Measurements from ENCODE around the gene DENND1A.

The DENND1A gene

DNA sequence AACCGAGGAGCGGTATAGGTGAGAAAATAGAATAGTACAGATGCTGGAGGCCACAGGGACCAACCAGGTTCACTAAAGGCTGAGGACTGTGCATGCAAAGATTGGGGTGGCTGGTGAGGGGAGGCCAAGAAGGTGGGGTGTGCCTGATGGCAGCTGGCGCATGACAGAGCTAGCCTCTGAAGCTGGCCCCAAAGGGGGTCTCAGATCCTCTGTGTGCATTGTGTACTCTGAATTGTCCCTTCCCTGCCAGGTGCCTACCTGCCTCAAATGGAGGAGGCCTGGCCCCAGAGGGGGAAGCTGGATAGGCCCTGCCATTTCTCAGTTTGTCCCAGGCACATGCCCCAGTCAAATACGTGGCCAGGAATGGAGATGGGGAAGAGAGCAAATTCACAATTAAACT, 510.8 kb downstream of the DENND1A start:
- no peak for DNase-seq

DNA sequence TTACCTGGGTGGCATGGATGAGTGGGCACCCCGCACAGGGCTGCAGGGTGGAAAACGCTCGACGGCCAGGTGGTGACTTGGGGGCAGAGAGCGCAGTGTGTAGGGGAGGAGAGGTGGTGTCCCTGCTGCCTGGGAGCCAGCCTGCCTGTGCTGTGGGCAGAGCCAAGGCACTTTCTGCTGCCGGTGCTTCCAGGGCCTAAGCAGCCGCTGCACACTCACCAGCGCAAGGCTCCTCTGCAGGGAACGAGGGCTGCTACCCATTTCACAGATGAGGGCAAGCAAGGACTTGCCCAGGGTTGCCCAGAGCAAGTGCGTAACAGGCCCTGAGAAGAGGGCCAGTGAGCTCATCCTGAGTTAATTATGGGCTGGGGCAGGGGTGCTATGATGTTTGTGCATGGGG, 511.4 kb downstream of the DENND1A start:
- no peak for DNase-seq

DNA sequence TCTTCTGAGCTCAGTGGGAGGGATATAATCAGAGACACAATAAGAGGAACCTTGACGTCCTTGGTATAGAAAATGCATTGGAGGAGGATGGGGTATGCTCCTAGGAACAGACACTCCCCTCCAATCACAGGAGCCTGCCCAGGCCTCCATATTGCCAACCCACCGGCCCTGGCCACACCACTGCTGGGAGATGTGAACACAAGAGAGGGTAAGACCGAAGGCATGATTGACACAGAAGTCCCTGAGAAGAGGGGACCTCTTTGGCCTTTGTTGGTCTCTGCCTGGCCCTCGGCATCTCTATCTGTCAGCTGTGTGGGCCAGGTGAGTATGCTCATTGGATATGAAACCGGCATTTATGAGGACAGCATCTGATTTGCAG, 511.9 kb downstream of the DENND1A start:
- DNase-seq = peak; percentile 6

DNA sequence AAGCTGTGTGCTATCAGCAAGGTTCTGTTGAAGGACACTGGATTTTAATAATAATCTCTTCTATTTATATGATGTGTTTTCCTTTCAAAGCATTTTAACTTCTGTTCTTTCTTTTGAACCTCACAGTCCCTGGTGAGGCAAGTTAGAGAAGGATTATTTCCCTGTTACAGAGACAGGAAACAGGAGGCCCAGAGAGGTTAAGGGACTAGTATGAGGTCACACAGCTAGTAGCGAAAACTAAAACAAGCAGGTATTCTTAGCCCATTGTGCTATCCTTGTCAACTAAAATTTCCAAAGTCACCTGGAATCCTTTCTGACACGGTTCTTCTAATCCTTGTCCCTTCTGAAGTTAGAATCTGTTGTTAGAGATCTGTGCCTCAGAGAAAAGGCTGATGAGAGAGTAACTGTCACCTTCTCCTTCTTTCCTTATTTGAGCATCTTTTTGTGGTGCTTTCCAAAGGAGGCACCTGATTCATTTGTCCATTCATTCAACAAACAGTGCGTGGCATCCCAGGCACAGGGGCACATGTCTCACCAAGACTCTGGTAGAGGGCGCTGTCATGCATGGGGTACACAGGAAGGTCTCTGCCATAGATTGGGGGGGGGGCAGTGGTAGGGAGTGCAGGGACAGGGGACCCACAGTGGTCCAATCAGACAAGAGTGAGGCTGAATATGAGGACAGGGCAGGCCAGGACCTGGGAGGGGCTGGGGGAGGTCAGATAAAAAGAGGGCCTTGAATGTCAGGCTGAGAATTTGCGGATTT, 512.5 kb downstream of the DENND1A start:
- DNase-seq = peak; percentile 7

DNA sequence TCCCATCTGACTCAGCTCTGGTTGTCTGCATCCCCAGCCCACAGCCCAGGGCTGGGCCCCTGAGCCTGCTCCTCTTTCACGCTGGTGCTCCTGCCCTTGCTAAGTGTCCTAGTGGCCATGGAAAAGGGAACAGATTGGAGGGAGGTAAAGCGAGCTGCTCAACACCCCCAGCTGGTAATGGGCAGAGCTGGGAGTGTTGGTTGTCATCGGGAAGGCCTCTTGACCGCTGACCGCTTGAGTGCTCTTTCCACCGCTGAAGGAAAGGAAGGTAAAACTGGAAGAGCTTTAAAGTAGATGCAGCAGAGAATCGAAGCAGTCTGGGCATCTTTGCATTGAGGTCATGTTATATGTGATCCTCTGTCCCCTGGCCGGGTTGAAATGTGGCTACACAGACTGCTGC, 513.8 kb downstream of the DENND1A start:
- peak; percentile 11 for DNase-seq

DNA sequence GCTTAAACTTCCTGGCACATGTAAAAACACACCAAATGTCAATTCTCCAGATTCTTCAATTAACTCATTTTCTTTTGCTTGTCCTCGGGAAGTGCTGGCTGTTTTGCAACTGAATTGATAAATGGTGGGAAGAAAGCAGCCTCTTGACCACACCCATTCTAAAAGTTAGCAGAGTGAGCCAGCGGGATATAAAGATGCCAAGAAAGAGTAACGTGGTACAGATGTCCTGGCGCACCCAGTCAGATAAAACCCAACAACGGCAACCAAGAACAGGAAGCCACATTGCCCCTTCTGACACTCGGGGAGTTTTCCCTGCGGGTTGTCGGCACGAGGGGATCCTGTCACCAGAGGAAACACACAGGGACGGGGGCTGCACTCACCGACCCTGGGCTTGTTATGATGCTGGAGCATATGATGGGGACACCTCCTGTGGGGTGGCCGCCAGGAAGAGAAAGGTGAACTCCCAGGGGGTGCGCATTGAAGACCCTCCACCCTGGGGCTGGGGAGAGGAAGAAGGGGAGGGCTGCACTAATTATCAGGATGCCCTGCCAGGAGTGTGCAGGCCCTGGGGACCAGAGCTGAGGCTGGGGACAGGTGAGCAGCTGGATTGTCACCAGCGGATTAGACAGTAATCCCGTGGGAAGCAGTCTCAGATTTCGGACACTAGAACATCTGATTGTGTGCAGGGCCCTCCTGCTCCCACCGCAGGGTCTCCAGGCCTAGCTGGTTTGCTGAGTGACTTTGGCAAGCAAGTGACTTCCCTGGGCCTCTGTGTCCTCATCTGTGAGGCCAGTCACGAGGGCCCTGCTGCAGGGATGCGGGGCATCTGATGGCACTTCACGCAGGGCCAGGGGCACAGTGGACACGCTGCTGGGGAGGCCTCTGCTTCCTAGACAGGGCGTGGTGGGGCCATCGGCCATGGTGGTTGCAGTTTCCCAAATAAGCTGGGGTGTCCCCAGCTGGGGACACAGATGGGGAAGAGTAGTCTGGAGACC, 514.7 kb downstream of the DENND1A start:
- peak; percentile 6 for DNase-seq

DNA sequence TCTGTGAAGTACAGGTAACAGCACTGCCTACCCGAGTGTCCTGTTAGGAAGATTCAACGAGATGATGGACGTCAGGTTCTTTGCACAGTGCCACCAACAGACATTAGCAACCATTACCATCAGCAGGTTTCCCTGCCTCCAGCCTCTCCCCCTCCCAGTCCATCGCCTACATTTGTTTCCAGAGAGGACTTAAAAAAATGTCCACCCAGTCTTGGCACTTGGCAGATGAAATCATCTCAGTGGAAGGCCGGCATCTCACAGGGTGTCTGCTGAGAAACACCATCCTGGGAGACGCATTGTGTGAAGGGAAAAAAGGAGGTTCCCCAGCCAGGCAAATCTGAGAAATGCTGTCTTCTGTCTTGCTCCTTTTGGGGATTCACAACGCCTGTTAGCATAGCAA, 515.7 kb downstream of the DENND1A start:
- no peak for DNase-seq

DNA sequence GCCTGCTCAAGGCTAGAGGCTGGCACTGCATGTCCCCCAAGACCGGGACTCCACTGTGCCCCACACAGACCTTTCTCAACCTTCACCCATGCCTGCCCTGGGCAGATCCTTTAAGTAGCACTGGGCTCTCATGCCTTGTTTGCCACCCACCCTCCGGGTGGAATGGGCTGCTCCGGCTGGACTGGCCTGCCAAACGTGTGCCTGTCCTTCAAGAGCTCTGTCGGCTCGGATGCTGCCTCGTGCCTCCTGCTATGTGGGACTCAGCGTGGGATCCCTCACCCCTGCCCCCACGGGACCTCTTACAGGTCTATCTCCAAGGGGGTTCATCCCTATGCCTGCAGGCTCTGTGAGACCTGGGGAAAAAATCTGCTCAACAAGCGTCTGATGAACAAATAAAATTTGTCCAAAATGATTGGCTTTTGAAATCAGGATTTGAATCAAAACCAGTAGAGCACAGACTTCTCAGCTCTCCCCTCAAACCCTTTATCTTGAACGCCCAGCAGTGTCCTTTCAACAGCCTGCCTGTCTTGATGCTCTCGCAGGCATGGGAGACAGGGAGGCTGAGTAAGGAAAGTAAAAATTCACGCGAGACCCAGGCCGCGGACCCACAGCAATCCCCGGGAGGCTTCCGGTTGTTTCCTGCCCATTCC, 517.6 kb downstream of the DENND1A start:
- no peak for DNase-seq

DNA sequence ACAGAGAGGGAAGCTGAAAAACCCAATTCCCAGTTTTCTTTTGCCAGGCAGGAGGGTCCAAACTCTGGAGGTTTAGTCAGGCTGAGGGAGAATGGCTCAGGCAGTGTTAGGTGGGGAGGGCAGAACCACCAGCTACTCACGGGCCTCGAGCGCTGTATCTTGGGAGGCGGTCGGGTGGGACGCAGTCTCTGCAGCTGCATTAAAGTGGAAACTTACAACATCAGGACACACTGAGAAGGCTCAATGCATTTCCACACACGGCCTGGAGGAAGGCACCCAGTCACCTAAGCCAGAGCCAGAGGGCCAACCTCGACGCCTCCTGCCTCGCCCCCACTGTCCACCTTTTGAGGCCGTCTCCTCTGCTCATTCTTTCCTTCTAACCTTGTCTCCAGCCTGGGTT, 518.3 kb downstream of the DENND1A start:
- no peak for DNase-seq

DNA sequence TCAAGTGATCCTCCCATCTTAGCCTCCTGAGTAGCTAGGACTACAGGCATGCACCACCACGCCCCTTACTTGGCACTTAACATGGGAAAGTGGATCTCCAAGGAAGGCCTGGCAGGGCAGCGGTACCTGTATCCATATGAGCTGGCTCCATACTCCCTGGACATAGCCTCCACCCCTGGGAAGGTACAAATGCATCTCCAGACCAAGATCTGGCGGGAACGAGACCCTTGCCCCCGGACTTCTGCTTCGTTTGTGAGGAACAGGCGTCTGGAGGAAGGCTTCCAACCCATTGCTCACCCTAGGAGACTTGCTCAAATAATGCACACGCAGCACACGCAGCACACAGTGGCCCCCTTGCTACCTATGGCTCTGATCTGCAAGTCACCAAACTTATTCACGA, 518.7 kb downstream of the DENND1A start:
- DNase-seq = no peak

DNA sequence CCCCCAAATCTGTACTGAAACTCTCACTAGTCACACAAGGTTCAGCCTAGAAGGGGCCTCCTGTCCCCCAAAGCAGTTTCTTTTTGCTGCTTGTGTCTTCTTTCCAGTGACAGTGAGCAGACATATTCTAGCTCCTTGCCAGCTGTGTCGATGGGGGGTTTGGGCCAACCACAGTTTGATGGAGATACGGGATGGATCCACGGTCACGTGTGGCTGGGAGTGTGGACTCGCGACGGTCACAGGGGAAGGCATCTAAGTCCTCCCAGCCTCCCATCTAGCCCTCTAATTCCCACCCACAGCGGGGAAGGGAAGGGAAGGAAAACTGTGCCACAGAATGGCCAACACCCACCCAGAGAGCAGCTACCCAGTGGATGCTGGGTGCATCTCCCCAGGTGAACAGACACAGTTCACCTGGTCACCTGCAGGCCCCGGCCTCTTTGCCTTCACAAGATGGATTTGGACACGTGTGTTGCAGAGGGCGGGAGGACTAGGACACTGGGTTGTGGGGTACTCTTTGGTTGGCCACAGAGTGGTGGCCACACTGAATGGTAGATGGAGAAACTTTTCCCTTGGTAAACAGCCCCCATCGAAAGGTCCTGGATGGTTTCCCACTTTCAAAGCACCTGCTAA, 519.5 kb downstream of the DENND1A start:
- DNase-seq = no peak

DNA sequence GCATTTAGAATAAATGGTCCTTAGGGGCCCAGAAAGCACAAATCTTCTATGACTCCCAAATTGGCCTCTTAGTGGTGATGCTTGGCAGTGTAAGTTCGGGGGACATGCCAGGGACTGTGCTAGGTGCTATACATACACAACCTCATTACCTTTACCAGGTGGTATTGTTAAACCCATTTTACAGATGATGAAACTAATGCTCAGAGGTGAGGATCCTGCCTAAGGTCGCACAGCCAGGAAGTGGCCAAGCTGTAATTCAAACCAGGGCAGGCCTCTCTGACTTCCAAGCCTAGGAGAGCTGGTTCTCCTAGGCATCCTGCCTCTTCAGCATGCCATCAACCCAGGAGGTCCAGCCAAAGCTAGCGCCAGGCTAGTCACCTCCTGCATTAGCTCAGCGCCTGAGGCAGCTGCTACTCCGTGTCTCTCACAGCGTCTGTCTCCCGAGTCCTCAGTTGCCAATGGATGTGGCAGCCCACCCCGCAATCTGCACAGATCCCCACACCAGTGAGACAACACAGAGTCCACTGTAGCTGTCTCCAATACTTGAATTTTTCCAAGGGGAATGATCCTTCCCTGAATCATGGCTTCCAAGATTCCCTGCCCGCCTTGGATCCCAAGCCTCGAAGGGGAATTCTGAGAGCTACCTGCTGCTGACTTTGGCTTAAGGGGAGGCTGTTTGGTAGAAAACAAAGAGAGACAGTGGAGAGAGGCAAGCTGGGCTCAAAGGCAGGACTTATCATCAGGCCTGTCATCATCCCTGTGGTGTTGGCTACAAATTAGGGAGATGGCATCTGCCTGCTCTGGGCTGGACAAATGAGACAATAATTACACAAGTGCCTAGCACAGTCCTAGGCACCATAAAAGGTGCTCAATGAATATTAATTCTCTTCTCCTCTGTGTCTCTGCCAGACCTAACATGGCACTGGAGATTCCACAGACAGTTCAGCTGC, 521.3 kb downstream of the DENND1A start:
- DNase-seq = no peak

DNA sequence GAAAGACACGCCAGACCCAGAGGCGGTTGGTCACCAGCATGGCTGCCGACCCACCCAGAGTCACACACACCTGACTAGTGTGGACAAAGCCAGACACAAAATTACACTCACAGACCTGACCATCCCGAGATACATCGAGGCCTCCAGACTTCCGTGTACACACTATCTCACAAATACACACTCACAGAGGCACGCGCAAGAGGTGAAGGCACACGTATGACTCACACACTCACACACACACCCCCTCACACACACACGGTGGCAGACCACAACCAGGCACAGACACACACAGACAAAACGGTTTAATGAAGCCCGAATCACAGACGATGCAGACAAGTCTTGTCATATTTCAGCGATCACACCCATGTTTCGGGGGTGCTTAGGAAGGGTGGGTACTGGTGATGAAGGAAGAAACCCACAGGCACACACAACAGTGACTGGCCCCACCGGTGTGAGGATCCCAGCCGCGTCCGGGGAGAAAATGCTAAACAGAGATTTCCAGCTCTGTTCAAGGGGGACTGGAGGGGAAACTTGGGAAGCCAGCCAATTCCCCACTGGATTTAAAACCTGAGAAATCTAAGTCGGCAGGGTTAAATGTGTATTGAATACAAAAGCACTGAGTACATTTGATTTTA, 522.6 kb downstream of the DENND1A start:
- no peak for DNase-seq

DNA sequence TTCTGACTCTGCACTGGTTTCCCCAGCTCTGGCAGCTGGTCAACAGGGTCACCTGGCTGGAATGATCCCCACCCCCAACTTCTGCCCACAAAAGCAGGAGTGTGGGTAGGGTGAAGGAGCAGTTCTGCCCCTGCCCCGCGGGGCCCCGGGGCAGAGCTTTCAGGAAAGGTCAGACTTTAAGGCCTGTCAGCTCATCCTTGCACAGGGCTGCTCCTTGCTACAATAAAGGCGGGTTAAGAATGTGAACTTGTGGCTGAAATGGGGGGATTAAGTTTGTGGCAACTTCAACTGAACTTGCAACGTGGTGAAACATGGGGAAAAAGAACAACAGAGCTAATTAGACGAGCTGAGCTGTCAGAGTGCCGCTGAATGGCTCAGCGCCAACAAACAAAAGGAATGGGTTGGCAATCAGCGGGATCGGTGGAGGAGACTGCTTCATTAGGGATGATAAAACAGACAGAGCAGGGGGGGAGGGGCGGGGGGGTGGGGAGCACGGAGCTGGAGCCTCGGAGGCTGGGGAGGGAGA, 523.2 kb downstream of the DENND1A start:
- DNase-seq = no peak

DNA sequence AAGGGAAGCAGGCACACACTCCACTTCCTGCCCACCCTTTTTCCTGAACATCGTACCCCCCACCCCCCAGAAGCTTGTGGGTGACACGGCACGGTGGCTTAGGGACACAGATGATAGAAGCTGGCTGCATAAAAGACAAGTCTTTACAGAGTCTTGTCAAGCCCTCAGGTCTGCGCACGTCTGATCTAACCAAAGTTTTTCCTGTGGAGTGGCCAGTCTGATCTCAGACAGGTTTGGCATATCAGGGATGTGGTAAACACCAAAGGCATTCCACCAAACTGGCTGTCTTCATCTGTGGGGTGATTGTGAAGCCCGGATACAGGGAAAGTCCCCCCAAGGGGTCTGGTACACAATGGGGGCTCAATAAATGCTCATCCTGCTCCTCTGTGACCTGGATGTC, 523.9 kb downstream of the DENND1A start:
- no peak for DNase-seq

DNA sequence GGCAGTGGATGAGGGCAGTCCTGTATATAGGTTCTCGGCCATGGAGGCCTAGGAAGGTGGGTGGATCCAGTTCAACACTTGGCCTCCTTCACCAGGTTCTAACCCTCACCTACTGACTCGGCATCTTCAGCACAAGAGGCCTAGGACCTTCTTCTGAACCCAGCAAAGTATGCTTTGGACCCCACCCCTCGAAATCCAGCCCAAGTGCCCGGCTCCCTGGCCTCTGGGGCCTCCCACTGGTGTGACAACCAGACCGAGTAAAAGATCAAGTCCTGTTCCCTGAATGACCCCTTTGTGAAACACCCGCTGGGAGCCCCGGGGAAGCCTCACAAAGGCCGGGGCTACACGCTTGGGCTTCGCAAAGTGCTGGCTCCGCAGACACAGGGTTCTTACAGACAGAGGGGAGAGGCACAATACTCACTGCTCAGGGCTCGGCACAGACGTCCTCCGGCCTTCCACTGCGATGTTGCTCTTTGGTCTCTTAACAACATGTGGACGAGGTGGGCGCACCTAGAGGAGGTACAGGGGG, 526.9 kb downstream of the DENND1A start:
- no peak for DNase-seq

DNA sequence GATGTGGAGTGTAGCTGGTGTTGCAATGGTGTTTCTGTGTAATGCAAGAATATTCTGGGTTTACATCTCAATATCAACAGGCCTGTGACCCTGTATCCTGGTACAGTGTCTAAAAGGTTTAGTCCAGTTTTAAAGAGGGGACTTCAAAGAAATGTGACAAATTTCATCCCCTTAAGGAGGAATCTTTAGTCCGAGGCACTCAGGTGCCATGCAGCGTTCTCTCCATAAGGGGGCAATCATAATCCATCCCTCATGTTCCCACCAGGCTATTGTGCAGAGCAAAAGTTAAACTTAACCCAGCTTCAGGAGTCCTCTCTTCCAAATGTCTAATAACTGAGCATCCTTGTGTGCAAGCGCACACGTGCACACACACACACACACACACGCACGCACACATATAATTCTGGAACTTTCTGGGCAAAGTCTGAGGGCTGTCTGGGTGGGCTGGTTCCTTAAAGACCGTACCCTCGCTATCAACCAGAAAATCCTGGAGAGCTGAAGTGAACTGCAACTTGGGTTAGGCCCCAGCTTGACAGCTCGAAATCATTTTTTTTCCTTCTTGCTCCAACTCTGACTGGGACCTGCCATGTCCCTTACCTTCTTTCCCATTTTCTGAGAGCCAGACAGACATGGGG, 527.9 kb downstream of the DENND1A start:
- DNase-seq = peak; percentile 59

DNA sequence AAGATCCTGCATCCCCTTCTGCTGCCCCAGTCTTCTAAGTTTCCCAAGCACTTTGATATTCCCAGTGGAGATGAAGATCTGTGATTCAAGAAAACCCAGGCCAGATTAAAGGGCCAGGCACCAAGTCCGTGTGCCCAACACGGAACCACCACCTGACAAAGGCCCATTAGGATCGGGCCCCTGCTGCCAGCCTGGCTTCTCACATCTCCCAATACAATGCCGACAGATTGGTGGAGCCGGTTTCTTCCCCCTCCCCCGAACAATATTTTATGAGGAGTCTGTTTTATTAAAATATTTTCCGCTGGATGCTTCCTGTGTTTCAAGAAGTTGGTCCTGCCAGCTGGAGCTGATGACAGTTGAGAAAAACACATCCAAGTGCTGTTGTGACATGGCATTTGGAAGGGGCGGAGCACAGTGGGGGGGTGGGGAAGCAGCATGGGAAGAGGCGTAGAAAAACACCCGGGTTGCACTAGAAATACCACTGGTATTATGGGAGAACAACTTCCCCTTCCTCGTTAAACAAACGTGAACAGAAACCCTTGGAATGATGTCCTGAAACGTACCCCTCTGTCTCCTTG, 528.9 kb downstream of the DENND1A start:
- DNase-seq = no peak

DNA sequence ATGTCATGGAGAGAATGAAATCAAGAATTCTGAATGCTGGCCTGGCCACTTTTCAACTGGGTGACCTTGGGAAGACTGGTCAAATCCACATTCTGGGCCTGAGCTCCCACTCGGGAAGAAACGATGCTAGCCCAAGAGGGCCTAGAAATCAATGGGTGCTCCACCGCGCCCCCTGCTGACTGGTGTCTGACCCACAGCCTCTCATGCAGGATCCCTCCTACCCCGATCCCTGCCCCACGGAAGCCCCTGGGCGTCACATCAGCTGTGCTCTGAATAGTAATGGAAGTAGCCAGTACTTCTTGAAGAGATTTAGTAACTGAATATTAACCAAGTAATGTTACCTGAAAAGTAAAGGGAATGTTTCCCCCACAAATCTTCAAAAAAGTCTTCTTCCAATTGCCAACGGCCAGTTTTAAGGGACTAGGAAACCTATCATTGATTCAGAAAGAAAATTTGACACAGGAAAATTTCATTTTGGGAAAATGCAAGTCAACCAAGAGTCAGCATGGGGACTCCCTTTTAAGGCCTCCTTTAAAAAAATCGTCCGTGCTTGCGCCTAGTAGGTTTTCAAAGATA, 530.0 kb downstream of the DENND1A start:
- no peak for DNase-seq

Measured in right hindlimb (tissue), 1 donor.